Lower leg skin (tissue), 4 donors: ENCODE measurements around the gene LCA5. TPM values are rescaled to one million over a fixed set of nuclear protein-coding genes. Genes with fewer than 3 reads are reported as not detected.
"Not testable (repeated sequence)": the region's sequence is repeated elsewhere in the genome, so short reads cannot be mapped to it uniquely, and the experiment has no call there.

Experiments used
- DNase-seq, 2 donors: peaks; one replicate each; pipeline ENCODE4 v3.0.0-alpha.2; 2019; ENCODE audit warnings: low spot score in 2 of 2
- H3K4me3 ChIP-seq: fragments of 200-600 bp; sonication (generic); 2 replicates; pipeline ENCODE4 v1.5.1; 2017; ENCODE audit warnings: mild to moderate bottlenecking, low read depth; ENCODE audit not compliant: poor library complexity, severe bottlenecking
- CTCF ChIP-seq, 3 donors: fragments of 450-650 bp; IDR thresholded peaks; one replicate each; pipeline ENCODE4 v1.5.1; 2016; ENCODE audit warnings: antibody characterized with exemption in 3 of 3, mild to moderate bottlenecking in 3 of 3, moderate library complexity in 2 of 3
- POLR2A ChIP-seq, 2 donors: fragments of 450-650 bp; IDR thresholded peaks; one replicate each; pipeline ENCODE4 v1.6.1; 2016 to 2017; ENCODE audit warnings: antibody characterized with exemption in 2 of 2, mild to moderate bottlenecking in 1 of 2, moderate library complexity in 1 of 2
- WGBS, 2 donors: methylation state at CpG; one replicate each; pipeline ENCODE4 v1.1.5; 2018; 5-methylcytosine and 5-hydroxymethylcytosine counted together
- intact Hi-C: fragments of 100-400 bp; cut with DNase I; formaldehyde crosslinking; loops from one replicate; pipeline ENCODE4 v1.15.0; 2023; ENCODE audit warnings: low total_unique reads
- total RNA-seq, 4 donors: library from RNA; depleted of rRNA; stranded (reverse); fragments of >200 nt; gene quantifications; one replicate each; pipeline ENCODE4 v1.1.0, GENCODE V29; 2016

Gene LCA5
- total RNA-seq, 4 donors from 2014 or later, result 1.8 to 2.8 (median 2.2) TPM

GRCh38 chr6:79543886-79544285 is 6.7 kb upstream of the LCA5 start:
- no peak for DNase-seq
- no peak overlapping the region for H3K4me3 ChIP-seq
- TF ChIP-seq POLR2A (IDR thresholded peaks at IDR 0.05) (no peak), CTCF (IDR thresholded peaks at IDR 0.05) (no peak)
- 90 to 100% methylated on average over 1 of the region's 1 CpG for WGBS, 2 donors
- intact Hi-C loops, result no loop called here

GRCh38 chr6:79543411-79543810 is 6.2 kb upstream of the LCA5 start:
- WGBS, 2 donors, result 89 to 94% methylated on average over 1 of the region's 1 CpG
- no peak for DNase-seq
- TF ChIP-seq POLR2A (IDR thresholded peaks at IDR 0.05), result no peak
- no peak for TF ChIP-seq CTCF (IDR thresholded peaks at IDR 0.05)
- intact Hi-C loops, result no loop called here
- H3K4me3 ChIP-seq, result no peak overlapping the region

GRCh38 chr6:79538106-79538971 is 1.1 kb upstream of the LCA5 start:
- TF ChIP-seq POLR2A (IDR thresholded peaks at IDR 0.05), result no peak
- TF ChIP-seq CTCF (IDR thresholded peaks at IDR 0.05), result no peak
- intact Hi-C loops, result no loop called here
- H3K4me3 ChIP-seq, result peak overlapping the region; percentile 93
- 22 to 23% methylated on average over 14 of the region's 14 CpGs for WGBS, 2 donors
- no peak for DNase-seq

GRCh38 chr6:79536585-79536953 is 661 bp downstream of the LCA5 start:
- WGBS, 2 donors, result 0 to 1% methylated on average over 9 of the region's 9 CpGs
- TF ChIP-seq CTCF (IDR thresholded peaks at IDR 0.05) (no peak), POLR2A (IDR thresholded peaks at IDR 0.05) (no peak)
- peak overlapping the region; percentile 93 for H3K4me3 ChIP-seq
- peak; percentile 25 to 87 for DNase-seq
- intact Hi-C loops, result no loop called here

GRCh38 chr6:79529567-79529966 is 7.7 kb downstream of the LCA5 start:
- intact Hi-C loops, H3K4me3 ChIP-seq, DNase-seq: not testable (repeated sequence)
- WGBS, 2 donors, result 95 to 97% methylated on average over 4 of the region's 4 CpGs

GRCh38 chr6:79526897-79527296 is 10.3 kb downstream of the LCA5 start:
- 94 to 97% methylated on average over 1 of the region's 1 CpG for WGBS, 2 donors
- DNase-seq, result no peak
- no peak overlapping the region for H3K4me3 ChIP-seq
- TF ChIP-seq POLR2A (IDR thresholded peaks at IDR 0.05), result no peak
- TF ChIP-seq CTCF (IDR thresholded peaks at IDR 0.05), result no peak
- intact Hi-C loops, result no loop called here
